Heart left ventricle (tissue), 13 donors: ENCODE measurements around the gene CLMN.

Experiments
- POLR2A ChIP-seq, 2 donors: fragments of 450-650 bp; IDR thresholded peaks; one replicate each; pipeline ENCODE4 v1.6.1; 2017; ENCODE audit warnings: antibody characterized with exemption in 2 of 2, mild to moderate bottlenecking in 2 of 2, moderate library complexity in 2 of 2
- TF ChIP-seq, protein P1 (sequence below), 12 donors: fragments of 200-600 bp; sonication (generic) in 4 of 12; IDR thresholded peaks; one replicate each; pipeline versions ENCODE4 v1.5.0 to v1.8.0; 2018 to 2022; ENCODE audit warnings: antibody characterized with exemption in 12 of 12, mild to moderate bottlenecking in 5 of 12
- donor health status: ischemic (EF 13 %, LVEDD 7.1; RV severe dilation, severe dysfunction).
- donor health status: DM: no; HTN: yes; CAD: no.
- donor health status: DM: no; HTN: no; CAD: no.
- donor health status: ischemic (EF 25% LVEDD 6.9; RV normal size, moderate dysfunction).
- donor health status: ischemic (EF 25% LVEDD 5.7; RV mildly dilated, moderate dysfunction).
- donor health status: ischemic (EF 35%, LVEDD 5.7; RV mildly dilated, moderate dysfunction).
- donor health status: nonischemic (EF 11% LVEDD 7.7; RV severe dilation, severe dysfunction).
- donor health status: DM: yes; HTN: yes; CAD: no.
- donor health status: PGD.
- donor health status: ischemic (EF 29% LVEDD 5.4; RV normal size, mild dysfunction).
- donor health status: nonischemic (EF 23%, LVEDD 6.1; RV moderate dilation, normal function).

DNA sequence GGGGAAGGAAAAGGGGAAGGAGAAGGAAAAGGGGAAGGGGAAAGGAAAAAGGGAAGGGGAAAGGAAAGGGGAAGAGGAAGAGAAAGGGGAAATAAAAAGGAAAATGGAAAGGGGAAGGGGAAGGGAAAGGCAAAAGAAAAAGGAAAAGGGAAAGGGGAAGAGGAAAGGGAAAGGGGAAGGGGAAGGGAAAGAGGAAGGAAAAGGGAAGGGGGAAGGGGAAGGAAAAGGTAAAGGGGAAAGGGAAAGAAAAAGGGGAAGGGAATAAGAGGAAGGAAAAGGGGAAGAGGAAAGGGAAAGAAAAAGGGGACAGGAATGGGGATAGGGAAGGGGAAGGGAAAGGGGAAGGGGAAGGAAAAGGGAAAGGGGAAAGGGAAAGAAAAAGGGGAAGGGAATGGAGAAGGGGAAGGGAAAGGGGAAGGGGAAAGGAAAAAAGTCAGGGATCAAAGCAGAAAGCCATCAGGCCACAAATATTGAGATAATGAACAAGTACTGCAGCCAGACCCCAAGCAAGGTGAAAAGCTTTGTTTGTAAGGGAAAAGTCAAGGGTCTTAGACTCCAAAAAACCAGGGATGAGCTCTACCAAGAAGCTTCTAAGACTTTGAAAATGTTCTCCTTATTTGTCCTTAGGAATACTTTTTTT lies 182.4 kb downstream of the CLMN start:
- TF ChIP-seq, protein P1, sequence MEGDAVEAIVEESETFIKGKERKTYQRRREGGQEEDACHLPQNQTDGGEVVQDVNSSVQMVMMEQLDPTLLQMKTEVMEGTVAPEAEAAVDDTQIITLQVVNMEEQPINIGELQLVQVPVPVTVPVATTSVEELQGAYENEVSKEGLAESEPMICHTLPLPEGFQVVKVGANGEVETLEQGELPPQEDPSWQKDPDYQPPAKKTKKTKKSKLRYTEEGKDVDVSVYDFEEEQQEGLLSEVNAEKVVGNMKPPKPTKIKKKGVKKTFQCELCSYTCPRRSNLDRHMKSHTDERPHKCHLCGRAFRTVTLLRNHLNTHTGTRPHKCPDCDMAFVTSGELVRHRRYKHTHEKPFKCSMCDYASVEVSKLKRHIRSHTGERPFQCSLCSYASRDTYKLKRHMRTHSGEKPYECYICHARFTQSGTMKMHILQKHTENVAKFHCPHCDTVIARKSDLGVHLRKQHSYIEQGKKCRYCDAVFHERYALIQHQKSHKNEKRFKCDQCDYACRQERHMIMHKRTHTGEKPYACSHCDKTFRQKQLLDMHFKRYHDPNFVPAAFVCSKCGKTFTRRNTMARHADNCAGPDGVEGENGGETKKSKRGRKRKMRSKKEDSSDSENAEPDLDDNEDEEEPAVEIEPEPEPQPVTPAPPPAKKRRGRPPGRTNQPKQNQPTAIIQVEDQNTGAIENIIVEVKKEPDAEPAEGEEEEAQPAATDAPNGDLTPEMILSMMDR (IDR thresholded peaks at IDR 0.05): no peak
- TF ChIP-seq POLR2A (IDR thresholded peaks at IDR 0.05): no peak
